Esophagus muscularis mucosa (tissue), 4 donors: ENCODE results near the gene MEMO1. TPM values are rescaled to one million over a fixed set of nuclear protein-coding genes. Genes with fewer than 3 reads are reported as not detected.
"Not testable (repeated sequence)": the region's sequence is repeated elsewhere in the genome, so short reads cannot be mapped to it uniquely, and the experiment has no call there.

Experiments
- DNase-seq: peaks from one replicate; pipeline ENCODE4 v3.0.0-alpha.2; 2017; ENCODE audit errors: extremely low spot score
- H3K27ac ChIP-seq, 4 donors: fragments of 200-600 bp; sonication (generic); replicated peaks in 1 of 4; 1 replicate in 3 of 4; 2 replicates in 1 of 4; pipeline ENCODE4 v1.5.1; 2016 to 2019; ENCODE audit warnings: mild to moderate bottlenecking in 1 of 4
- H3K27me3 ChIP-seq, 4 donors: fragments of 200-600 bp; sonication (generic); one replicate each; pipeline versions ENCODE4 v1.5.1 to v1.6.0; 2016 to 2019
- H3K36me3 ChIP-seq, 4 donors: fragments of 200-600 bp; sonication (generic); one replicate each; pipeline ENCODE4 v1.5.1; 2016 to 2019
- H3K4me1 ChIP-seq, 4 donors: fragments of 200-600 bp; sonication (generic); one replicate each; pipeline ENCODE4 v1.5.1; 2016 to 2019
- H3K4me3 ChIP-seq, 4 donors: fragments of 200-600 bp; sonication (generic); 1 replicate in 2 of 4; 2 replicates in 2 of 4; pipeline ENCODE4 v1.5.1; 2016 to 2019; ENCODE audit warnings: mild to moderate bottlenecking in 4 of 4, moderate library complexity in 1 of 4
- H3K9me3 ChIP-seq, 4 donors: fragments of 200-600 bp; sonication (generic); 1 replicate in 3 of 4; 2 replicates in 1 of 4; pipeline ENCODE4 v1.5.1; 2016 to 2019
- EP300 ChIP-seq: sonication (generic); formaldehyde crosslinking; IDR thresholded peaks from one replicate; pipeline ENCODE4 v1.6.1; 2017; ENCODE audit warnings: antibody characterized with exemption
- POLR2A ChIP-seq: fragments of 450-650 bp; IDR thresholded peaks from one replicate; pipeline ENCODE4 v1.6.1; 2017; ENCODE audit warnings: antibody characterized with exemption, moderate library complexity, mild to moderate bottlenecking, low read depth
- POLR2AphosphoS5 ChIP-seq, 2 donors: sonication (generic); formaldehyde crosslinking; IDR thresholded peaks; one replicate each; pipeline ENCODE4 v1.6.1; 2017; ENCODE audit warnings: antibody characterized with exemption in 2 of 2
- WGBS: methylation state at CpG from one replicate; pipeline ENCODE4 v1.1.5; 2018; 5-methylcytosine and 5-hydroxymethylcytosine counted together
- intact Hi-C: fragments of 100-400 bp; cut with DNase I; formaldehyde crosslinking; loops from one replicate; pipeline ENCODE4 v1.15.1; 2023
- total RNA-seq, 4 donors: library from RNA; depleted of rRNA; stranded (reverse); fragments of >200 nt; gene quantifications; one replicate each; pipeline versions ENCODE4 v1.1.0 to v1.2.1, GENCODE V29; 2016
- TF ChIP-seq, protein P1 (sequence below), 3 experiments: fragments of 200-600 bp in 2 of 3; fragments of 450-650 bp in 1 of 3; sonication (generic) in 2 of 3; IDR thresholded peaks; one replicate each; pipeline ENCODE4 v1.5.1; 2017 to 2019; ENCODE audit warnings: antibody characterized with exemption in 3 of 3, mild to moderate bottlenecking in 2 of 3, moderate library complexity in 1 of 3

Gene MEMO1
- total RNA-seq, 4 donors from 2014 or later, result 25.0 to 40.7 (median 33.2) TPM

DNA sequence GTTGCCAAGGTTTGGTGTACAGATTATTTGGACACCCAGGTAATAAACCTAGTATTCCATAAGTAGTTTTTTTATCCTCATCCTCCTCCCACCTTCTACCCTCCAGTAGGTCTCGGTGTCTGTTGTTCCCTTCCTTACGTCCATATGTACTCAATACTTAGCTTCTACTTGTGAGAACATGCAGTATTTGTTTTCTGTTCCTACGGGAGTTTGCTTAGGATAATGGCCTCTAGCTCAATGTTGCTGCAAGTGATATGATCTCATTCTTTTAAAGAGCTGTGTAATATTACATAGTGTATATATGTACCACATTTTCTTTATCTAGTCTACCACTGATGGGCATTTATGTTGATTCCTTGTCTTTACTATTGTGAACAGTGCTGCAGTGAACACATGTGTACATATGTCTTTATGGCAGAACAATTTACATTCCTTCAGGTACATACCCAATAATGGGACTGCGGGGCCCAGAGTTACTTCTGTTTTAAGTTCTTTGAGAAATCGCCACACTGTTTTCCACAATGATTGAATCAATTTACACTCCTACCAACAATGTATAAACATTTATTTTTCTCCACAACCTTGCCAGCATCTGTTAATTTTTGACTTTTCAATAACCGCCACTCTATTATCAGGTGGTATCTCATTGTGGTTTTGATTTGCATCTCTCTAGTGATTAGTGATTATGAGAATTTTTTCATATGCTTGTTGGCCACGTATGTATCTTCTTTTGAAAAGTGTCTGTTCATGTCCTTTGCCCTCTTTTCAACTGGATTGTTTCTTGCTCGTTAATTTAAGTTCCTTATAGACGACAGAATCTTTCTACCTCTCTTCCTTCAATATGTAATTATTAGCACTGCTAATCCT, 88.0 kb downstream of the MEMO1 start:
- 96% methylated on average over 9 of the region's 9 CpGs for WGBS
- Histone ChIP-seq H3K27ac (no peak overlapping the region), H3K9me3 (no peaks in the 10 kb centered on the region), H3K4me1 (no peaks in the 10 kb centered on the region), H3K36me3 (peaks cover 0 to 28% (median 6%) of the 10 kb centered on the region in 4 donors), H3K27me3 (no peaks in the 10 kb centered on the region), H3K4me3 (no peak overlapping the region)
- TF ChIP-seq, protein P1, sequence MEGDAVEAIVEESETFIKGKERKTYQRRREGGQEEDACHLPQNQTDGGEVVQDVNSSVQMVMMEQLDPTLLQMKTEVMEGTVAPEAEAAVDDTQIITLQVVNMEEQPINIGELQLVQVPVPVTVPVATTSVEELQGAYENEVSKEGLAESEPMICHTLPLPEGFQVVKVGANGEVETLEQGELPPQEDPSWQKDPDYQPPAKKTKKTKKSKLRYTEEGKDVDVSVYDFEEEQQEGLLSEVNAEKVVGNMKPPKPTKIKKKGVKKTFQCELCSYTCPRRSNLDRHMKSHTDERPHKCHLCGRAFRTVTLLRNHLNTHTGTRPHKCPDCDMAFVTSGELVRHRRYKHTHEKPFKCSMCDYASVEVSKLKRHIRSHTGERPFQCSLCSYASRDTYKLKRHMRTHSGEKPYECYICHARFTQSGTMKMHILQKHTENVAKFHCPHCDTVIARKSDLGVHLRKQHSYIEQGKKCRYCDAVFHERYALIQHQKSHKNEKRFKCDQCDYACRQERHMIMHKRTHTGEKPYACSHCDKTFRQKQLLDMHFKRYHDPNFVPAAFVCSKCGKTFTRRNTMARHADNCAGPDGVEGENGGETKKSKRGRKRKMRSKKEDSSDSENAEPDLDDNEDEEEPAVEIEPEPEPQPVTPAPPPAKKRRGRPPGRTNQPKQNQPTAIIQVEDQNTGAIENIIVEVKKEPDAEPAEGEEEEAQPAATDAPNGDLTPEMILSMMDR (IDR thresholded peaks at IDR 0.05), result no peak
- TF ChIP-seq POLR2AphosphoS5 (IDR thresholded peaks at IDR 0.05) (no peak), EP300 (no peak), POLR2A (no peak)
- DNase-seq, result no peak
- intact Hi-C loops, result no loop called here

GRCh38 chr2:31920962-31921361, 89.8 kb downstream of the MEMO1 start:
- Histone ChIP-seq H3K27me3 (no peaks in the 10 kb centered on the region), H3K36me3 (peaks cover 0 to 24% (median 4%) of the 10 kb centered on the region in 4 donors), H3K9me3 (no peaks in the 10 kb centered on the region), H3K27ac (no peak overlapping the region), H3K4me1 (no peaks in the 10 kb centered on the region), H3K4me3 (no peak overlapping the region)
- no peak for TF ChIP-seq POLR2AphosphoS5 (IDR thresholded peaks at IDR 0.05)
- TF ChIP-seq POLR2A, result no peak
- TF ChIP-seq, protein P1 (IDR thresholded peaks at IDR 0.05), result no peak
- TF ChIP-seq EP300, result no peak
- WGBS, result 95% methylated on average over 1 of the region's 1 CpG
- intact Hi-C loops, result no loop called here
- DNase-seq, result no peak

GRCh38 chr2:31919499-31919898, 91.3 kb downstream of the MEMO1 start:
- intact Hi-C loops, result no loop called here
- no peaks in the 10 kb centered on the region for H3K9me3 ChIP-seq
- no peaks in the 10 kb centered on the region for H3K27me3 ChIP-seq
- no peaks in the 10 kb centered on the region for H3K4me1 ChIP-seq
- TF ChIP-seq POLR2A (no peak), EP300 (no peak), POLR2AphosphoS5 (IDR thresholded peaks at IDR 0.05) (no peak)
- TF ChIP-seq, protein P1 (IDR thresholded peaks at IDR 0.05), result no peak
- no peak for DNase-seq
- H3K36me3 ChIP-seq, result peaks cover 0 to 20% (median 3%) of the 10 kb centered on the region in 4 donors
- H3K4me3 ChIP-seq, result no peak overlapping the region
- 95% methylated on average over 3 of the region's 3 CpGs for WGBS
- H3K27ac ChIP-seq, result no peak overlapping the region

- Histone ChIP-seq H3K36me3 (peaks cover 0 to 17% (median 7%) of the 10 kb centered on the region in 4 donors), H3K4me3 (no peak overlapping the region), H3K27me3 (no peaks in the 10 kb centered on the region), H3K9me3 (peaks cover 0 to 8% (median 0%) of the 10 kb centered on the region in 4 donors), H3K27ac (no peak overlapping the region), H3K4me1 (no peaks in the 10 kb centered on the region)
- TF ChIP-seq POLR2AphosphoS5 (IDR thresholded peaks at IDR 0.05), result no peak
- DNase-seq, result no peak
- intact Hi-C loops, result no loop called here
Observed at GRCh38 chr2:31909661-31910060, 101.1 kb downstream of the MEMO1 start.

DNA sequence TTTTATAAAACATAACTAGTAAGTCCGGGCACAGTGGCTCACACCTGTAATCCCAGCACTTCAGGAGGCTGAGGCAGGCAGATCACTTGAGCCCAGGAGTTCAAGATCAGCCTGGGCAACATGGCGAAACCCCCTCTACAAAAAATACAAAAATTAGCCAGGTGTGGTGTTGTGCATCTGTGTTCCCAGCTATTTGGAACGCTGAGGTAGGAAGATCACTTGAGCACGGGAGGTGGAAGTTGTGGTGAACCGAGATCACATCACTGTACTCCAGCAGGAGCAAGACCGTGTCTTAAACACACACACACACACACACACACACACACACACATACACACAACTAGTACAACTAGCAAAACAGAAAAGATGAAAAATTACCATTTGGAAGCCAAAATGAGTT, 103.3 kb downstream of the MEMO1 start:
- H3K9me3 ChIP-seq, DNase-seq, H3K27ac ChIP-seq, H3K27me3 ChIP-seq, intact Hi-C loops, H3K4me1 ChIP-seq, H3K4me3 ChIP-seq: not testable (repeated sequence)
- peaks cover 0 to 17% (median 8%) of the 10 kb centered on the region in 4 donors for H3K36me3 ChIP-seq
- WGBS, result 97% methylated on average over 6 of the region's 6 CpGs
